SK-N-SH treated with all-trans-retinoic acid at 6 μM for 48 hours (cell line): Measurements from ENCODE around the gene SH3BP1.

Experiments
- ATAC-seq: fragments of 200-7000 bp; cut with Tn5 transposase; 3 replicates; pipeline ENCODE4 v1.9.1; 2020; ENCODE audit warnings: mild to moderate bottlenecking, moderate library complexity
- ARNTL ChIP-seq: fragments of 450-650 bp; formaldehyde crosslinking; IDR thresholded peaks from 2 replicates; pipeline ENCODE4 v1.5.0; 2020; ENCODE audit warnings: low read depth, mild to moderate bottlenecking, moderate library complexity, borderline replicate concordance
- BACH2 ChIP-seq: fragments of 250-450 bp; sonication (Bioruptor Pico); IDR thresholded peaks from 2 replicates; pipeline ENCODE4 v1.9.0; 2021; ENCODE audit warnings: mild to moderate bottlenecking, borderline replicate concordance
- CREB5 ChIP-seq: fragments of 250-450 bp; sonication (Bioruptor Pico); IDR thresholded peaks from 2 replicates; pipeline ENCODE4 v1.5.1; 2020; ENCODE audit warnings: low read depth, mild to moderate bottlenecking, moderate library complexity
- CSDC2 ChIP-seq: fragments of 250-450 bp; sonication (Bioruptor Pico); IDR thresholded peaks from 2 replicates; pipeline ENCODE4 v1.5.0; 2020; ENCODE audit warnings: mild to moderate bottlenecking, moderate library complexity
- ESRRG ChIP-seq: fragments of 250-450 bp; sonication (Bioruptor Pico); IDR thresholded peaks from 2 replicates; pipeline ENCODE4 v1.6.1; 2021; ENCODE audit warnings: mild to moderate bottlenecking
- GLIS3 ChIP-seq: fragments of 250-450 bp; sonication (Bioruptor Pico); IDR thresholded peaks from 2 replicates; pipeline ENCODE4 v1.5.0; 2020; ENCODE audit warnings: mild to moderate bottlenecking, moderate library complexity
- ISL1 ChIP-seq: fragments of 250-450 bp; sonication (Bioruptor Pico); IDR thresholded peaks from 2 replicates; pipeline ENCODE4 v2.1.2; 2022; ENCODE audit warnings: mild to moderate bottlenecking, moderate library complexity
- OSR1 ChIP-seq: fragments of 250-450 bp; sonication (Bioruptor Pico); IDR thresholded peaks from 2 replicates; pipeline ENCODE4 v1.8.0; 2022; ENCODE audit warnings: moderate library complexity, mild to moderate bottlenecking, inconsistent platforms
- PATZ1 ChIP-seq: fragments of 250-450 bp; sonication (Bioruptor Pico); IDR thresholded peaks from 2 replicates; pipeline ENCODE4 v1.8.0; 2020; ENCODE audit warnings: mild to moderate bottlenecking, moderate library complexity, borderline replicate concordance
- POU6F1 ChIP-seq: fragments of 250-450 bp; sonication (Bioruptor Pico); IDR thresholded peaks from 2 replicates; pipeline ENCODE4 v1.8.0; 2021; ENCODE audit warnings: low read depth, mild to moderate bottlenecking, moderate library complexity, borderline replicate concordance
- PPARA ChIP-seq: fragments of 250-450 bp; sonication (Bioruptor Pico); IDR thresholded peaks from 2 replicates; pipeline ENCODE4 v1.5.0; 2020; ENCODE audit warnings: mild to moderate bottlenecking, borderline replicate concordance
- RARB ChIP-seq: fragments of 250-450 bp; sonication (Bioruptor Pico); IDR thresholded peaks from 2 replicates; pipeline ENCODE4 v1.8.0; 2021; ENCODE audit warnings: mild to moderate bottlenecking, moderate library complexity
- SNAI2 ChIP-seq: fragments of 250-450 bp; sonication (Bioruptor Pico); IDR thresholded peaks from 2 replicates; pipeline ENCODE4 v1.5.0; 2020; ENCODE audit warnings: mild to moderate bottlenecking, moderate library complexity
- TCF4 ChIP-seq: fragments of 250-450 bp; sonication (Bioruptor Pico); IDR thresholded peaks from 2 replicates; pipeline ENCODE4 v1.8.0; 2021; ENCODE audit warnings: mild to moderate bottlenecking, moderate library complexity, borderline replicate concordance
- TOX ChIP-seq: fragments of 250-450 bp; sonication (Bioruptor Pico); IDR thresholded peaks from 2 replicates; pipeline ENCODE4 v1.8.0; 2021; ENCODE audit warnings: mild to moderate bottlenecking, moderate library complexity, borderline replicate concordance
- TSHZ2 ChIP-seq: fragments of 250-450 bp; sonication (Bioruptor Pico); IDR thresholded peaks from 2 replicates; pipeline ENCODE4 v1.5.0; 2020; ENCODE audit warnings: mild to moderate bottlenecking, moderate library complexity
- ZC3H10 ChIP-seq: fragments of 250-450 bp; sonication (Bioruptor Pico); IDR thresholded peaks from 2 replicates; pipeline ENCODE4 v1.5.1; 2021; ENCODE audit warnings: mild to moderate bottlenecking, moderate library complexity
- ZFP3 ChIP-seq: fragments of 250-450 bp; sonication (Bioruptor Pico); IDR thresholded peaks from 2 replicates; pipeline ENCODE4 v1.5.0; 2020; ENCODE audit warnings: mild to moderate bottlenecking, moderate library complexity
- ZNF70 ChIP-seq: fragments of 450-650 bp; formaldehyde crosslinking; IDR thresholded peaks from 2 replicates; pipeline ENCODE4 v1.5.0; 2020; ENCODE audit warnings: mild to moderate bottlenecking, moderate library complexity
- ZNF8 ChIP-seq: fragments of 450-650 bp; formaldehyde crosslinking; IDR thresholded peaks from 2 replicates; pipeline ENCODE4 v1.5.0; 2020; ENCODE audit warnings: mild to moderate bottlenecking, moderate library complexity

SH3BP1 gene

GRCh38 chr22:37659066-37659896 is 19.8 kb downstream of the SH3BP1 start:
- TF ChIP-seq BACH2 (no peak), CSDC2 (CRISPR knock-in tag) (no peak), ZNF8 (CRISPR knock-in tag) (no peak), POU6F1 (CRISPR knock-in tag) (no peak), ARNTL (CRISPR knock-in tag) (no peak), OSR1 (CRISPR knock-in tag) (no peak), ISL1 (no peak), TOX (CRISPR knock-in tag) (no peak), GLIS3 (CRISPR knock-in tag) (no peak), RARB (CRISPR knock-in tag) (no peak), TSHZ2 (no peak), PPARA (CRISPR knock-in tag) (no peak), TCF4 (CRISPR knock-in tag) (no peak), SNAI2 (CRISPR knock-in tag) (no peak)
- no peak for ATAC-seq

- TF ChIP-seq ZNF8 (CRISPR knock-in tag) (no peak), ESRRG (CRISPR knock-in tag) (no peak), POU6F1 (CRISPR knock-in tag) (no peak), OSR1 (CRISPR knock-in tag) (no peak), ZC3H10 (no peak), CREB5 (CRISPR knock-in tag) (no peak), BACH2 (no peak), PATZ1 (CRISPR knock-in tag) (no peak), TOX (CRISPR knock-in tag) (no peak), ZNF70 (CRISPR knock-in tag) (no peak), CSDC2 (CRISPR knock-in tag) (no peak), RARB (CRISPR knock-in tag) (no peak)
- no peak for ATAC-seq
Measured at GRCh38 chr22:37659897-37660708, 20.6 kb downstream of the SH3BP1 start.

GRCh38 chr22:37660709-37661045 is 21.2 kb downstream of the SH3BP1 start:
- no peak for ATAC-seq

More at GRCh38 chr22:37660709-37661045, 21.2 kb downstream of the SH3BP1 start:
- peak; percentile 79 for TF ChIP-seq ZFP3
- TF ChIP-seq TSHZ2, result no peak
- TF ChIP-seq, all 23 proteins: peak for 1
